ENCODE measurements around the gene TSR3.

- TF ChIP-seq CREB1 (IDR thresholded peaks at IDR 0.05) = no peak
- no peak for TF ChIP-seq CREB1 (CRISPR knock-in tag; IDR thresholded peaks at IDR 0.05)
- no peak for TF ChIP-seq EED (CRISPR knock-in tag; IDR thresholded peaks at IDR 0.05)
- no peak for TF ChIP-seq ZFP62 (CRISPR knock-in tag; IDR thresholded peaks at IDR 0.05)
- TF ChIP-seq RAD51 (IDR thresholded peaks at IDR 0.05; ENCODE audit: borderline replicate concordance) = no peak
- no peak for TF ChIP-seq ZFP36 (IDR thresholded peaks at IDR 0.05; ENCODE audit: borderline replicate concordance, low read depth, low read length, partially characterized antibody)
- TF ChIP-seq POLR2A (IDR thresholded peaks at IDR 0.05; ENCODE audit: insufficient read depth in 1 of 2, low read depth in 2 of 2, low read length in 2 of 2) = peak in 1 of 2 experiments; percentile 77; a peak in 2 of 4 replicates
These were observed 18.4 kb downstream of the TSR3 start, which contains the start of gene BAIAP3 for GRCh38 chr16:1333149-1333812.
